ENCODE data around the gene FOXJ2. TPM values are rescaled to one million over a fixed set of nuclear protein-coding genes. Genes with fewer than 3 reads are reported as not detected.
"Not testable (repeated sequence)": the region's sequence is repeated elsewhere in the genome, so short reads cannot be mapped to it uniquely, and the experiment has no call there.

Gene FOXJ2
- total RNA-seq, 1 experiment from 2014 or later, result 13.9 TPM

- ChIA-PET CTCF (no interaction called here), POLR2A (ENCODE audit: low non-redundant PET) (no interaction called here)
- no peak overlapping the region for H3K4me3 ChIP-seq (ENCODE audit: low read depth, low read length, poor library complexity, severe bottlenecking)
- no peak for DNase-seq (ENCODE audit: low spot score)
- H3K9me3 ChIP-seq (ENCODE audit: low read depth, low read length, poor library complexity, severe bottlenecking), result no peaks in the 10 kb centered on the region
- intact Hi-C loops (cut with micrococcal nuclease; ENCODE audit: unreplicated experiment), result no loop called here
- H3K4me1 ChIP-seq (ENCODE audit: insufficient read depth, low read length, poor library complexity, severe bottlenecking), result no peaks in the 10 kb centered on the region
- no peaks in the 10 kb centered on the region for H3K36me3 ChIP-seq (ENCODE audit: insufficient read depth, low read length, poor library complexity, severe bottlenecking)
- no peak overlapping the region for H3K27ac ChIP-seq (ENCODE audit: low read depth, low read length, poor library complexity, severe bottlenecking)
- H3K27me3 ChIP-seq (replicated peaks; ENCODE audit: insufficient read depth, low read depth, low read length, poor library complexity), result no peaks in the 10 kb centered on the region
- BruUV-seq (replicated peaks), result no TSS peak
- TF ChIP-seq CTCF (conservative IDR thresholded peaks at IDR 0.05; ENCODE audit: low read depth, low read length) (no peak), EZH2 (IDR thresholded peaks at IDR 0.05; ENCODE audit: borderline replicate concordance, low read depth, low read length, poor library complexity, severe bottlenecking) (no peak)
Measured at GRCh38 chr12:8028267-8028666, 4.2 kb upstream of the FOXJ2 start.

- no peaks in the 10 kb centered on the region for H3K36me3 ChIP-seq (ENCODE audit: insufficient read depth, low read length, poor library complexity, severe bottlenecking)
- DNase-seq (ENCODE audit: low spot score), result no peak
- no peaks in the 10 kb centered on the region for H3K27me3 ChIP-seq (replicated peaks; ENCODE audit: insufficient read depth, low read depth, low read length, poor library complexity)
- H3K27ac ChIP-seq (ENCODE audit: low read depth, low read length, poor library complexity, severe bottlenecking), result peak overlapping the region; percentile 10
- no TSS peak for BruUV-seq (replicated peaks)
- peaks cover 16% of the 10 kb centered on the region for H3K4me1 ChIP-seq (ENCODE audit: insufficient read depth, low read length, poor library complexity, severe bottlenecking)
- TF ChIP-seq EZH2 (IDR thresholded peaks at IDR 0.05; ENCODE audit: borderline replicate concordance, low read depth, low read length, poor library complexity, severe bottlenecking), result no peak
- no peak for TF ChIP-seq CTCF (conservative IDR thresholded peaks at IDR 0.05; ENCODE audit: low read depth, low read length)
- H3K4me3 ChIP-seq (ENCODE audit: low read depth, low read length, poor library complexity, severe bottlenecking), result no peak overlapping the region
- intact Hi-C loops (cut with micrococcal nuclease; ENCODE audit: unreplicated experiment), result no loop called here
- no peaks in the 10 kb centered on the region for H3K9me3 ChIP-seq (ENCODE audit: low read depth, low read length, poor library complexity, severe bottlenecking)
- ChIA-PET POLR2A (ENCODE audit: low non-redundant PET) (interaction anchor here (0.7 kb wide), 1 partner anchor 800 kb away, joined by 3 read pairs; no protein-coding TSS in a partner anchor), CTCF (no interaction called here)
Measured at GRCh38 chr12:8030189-8030588, 2.3 kb upstream of the FOXJ2 start.

- POLR2A ChIA-PET (ENCODE audit: low non-redundant PET); H3K27me3 ChIP-seq (replicated peaks; ENCODE audit: insufficient read depth, low read depth, low read length, poor library complexity); H3K27ac ChIP-seq (ENCODE audit: low read depth, low read length, poor library complexity, severe bottlenecking); CTCF ChIA-PET; H3K4me3 ChIP-seq (ENCODE audit: low read depth, low read length, poor library complexity, severe bottlenecking); BruUV-seq (replicated peaks); H3K36me3 ChIP-seq (ENCODE audit: insufficient read depth, low read length, poor library complexity, severe bottlenecking); DNase-seq (ENCODE audit: low spot score); H3K9me3 ChIP-seq (ENCODE audit: low read depth, low read length, poor library complexity, severe bottlenecking); intact Hi-C loops (cut with micrococcal nuclease; ENCODE audit: unreplicated experiment): not testable (repeated sequence)
- peaks cover 16% of the 10 kb centered on the region for H3K4me1 ChIP-seq (ENCODE audit: insufficient read depth, low read length, poor library complexity, severe bottlenecking)
Measured at GRCh38 chr12:8031017-8031416, 1.5 kb upstream of the FOXJ2 start.

GRCh38 chr12:8031872-8032241 is 659 bp upstream of the FOXJ2 start:
- peaks cover 16% of the 10 kb centered on the region for H3K4me1 ChIP-seq (ENCODE audit: insufficient read depth, low read length, poor library complexity, severe bottlenecking)
- DNase-seq (ENCODE audit: low spot score), result peak; percentile 23
- H3K36me3 ChIP-seq (ENCODE audit: insufficient read depth, low read length, poor library complexity, severe bottlenecking), result no peaks in the 10 kb centered on the region
- H3K4me3 ChIP-seq (ENCODE audit: low read depth, low read length, poor library complexity, severe bottlenecking), result peak overlapping the region; percentile 96
- CTCF ChIA-PET, result no interaction called here
- TSS peak; percentile 47 for BruUV-seq (replicated peaks)
- intact Hi-C loops (cut with micrococcal nuclease; ENCODE audit: unreplicated experiment), result loop anchor here (2.0 kb wide), 1 partner anchor 29 kb away; no protein-coding TSS in a partner anchor
- H3K27me3 ChIP-seq (replicated peaks; ENCODE audit: insufficient read depth, low read depth, low read length, poor library complexity), result no peaks in the 10 kb centered on the region
- POLR2A ChIA-PET (ENCODE audit: low non-redundant PET), result no interaction called here
- TF ChIP-seq CTCF (conservative IDR thresholded peaks at IDR 0.05; ENCODE audit: low read depth, low read length) (no peak), EZH2 (IDR thresholded peaks at IDR 0.05; ENCODE audit: borderline replicate concordance, low read depth, low read length, poor library complexity, severe bottlenecking) (no peak)
- H3K9me3 ChIP-seq (ENCODE audit: low read depth, low read length, poor library complexity, severe bottlenecking), result no peaks in the 10 kb centered on the region
- peak overlapping the region; percentile 95 for H3K27ac ChIP-seq (ENCODE audit: low read depth, low read length, poor library complexity, severe bottlenecking)
